HUES48 (cell line): Measurements from ENCODE around the gene RARRES2.
"Not testable (repeated sequence)": the region's sequence is repeated elsewhere in the genome, so short reads cannot be mapped to it uniquely, and the experiment has no call there.

Source experiments
- H3K27ac ChIP-seq: one replicate; pipeline ENCODE4 v1.7.0; 2013; ENCODE audit warnings: low read depth, low read length, inconsistent platforms
- H3K27me3 ChIP-seq: 2 replicates; pipeline ENCODE4 v1.6.1; 2013; ENCODE audit warnings: mild to moderate bottlenecking, low read length; ENCODE audit not compliant: control insufficient read depth, insufficient read depth
- H3K36me3 ChIP-seq: 2 replicates; pipeline ENCODE4 v1.6.1; 2013; ENCODE audit warnings: low read length; ENCODE audit not compliant: control insufficient read depth, insufficient read depth
- H3K4me1 ChIP-seq: 2 replicates; pipeline ENCODE4 v1.6.1; 2013; ENCODE audit warnings: mild to moderate bottlenecking, low read length; ENCODE audit not compliant: control insufficient read depth, insufficient read depth
- H3K4me3 ChIP-seq: 2 replicates; pipeline ENCODE4 v1.5.1; 2013; ENCODE audit warnings: mild to moderate bottlenecking, low read depth, low read length
- H3K9ac ChIP-seq: 2 replicates; pipeline ENCODE4 v1.6.1; 2013; ENCODE audit warnings: mild to moderate bottlenecking, low read depth, low read length, moderate library complexity
- H3K9me3 ChIP-seq: 2 replicates; pipeline ENCODE4 v1.6.1; 2013; ENCODE audit warnings: low read length; ENCODE audit not compliant: control insufficient read depth, insufficient read depth

Gene RARRES2

DNA sequence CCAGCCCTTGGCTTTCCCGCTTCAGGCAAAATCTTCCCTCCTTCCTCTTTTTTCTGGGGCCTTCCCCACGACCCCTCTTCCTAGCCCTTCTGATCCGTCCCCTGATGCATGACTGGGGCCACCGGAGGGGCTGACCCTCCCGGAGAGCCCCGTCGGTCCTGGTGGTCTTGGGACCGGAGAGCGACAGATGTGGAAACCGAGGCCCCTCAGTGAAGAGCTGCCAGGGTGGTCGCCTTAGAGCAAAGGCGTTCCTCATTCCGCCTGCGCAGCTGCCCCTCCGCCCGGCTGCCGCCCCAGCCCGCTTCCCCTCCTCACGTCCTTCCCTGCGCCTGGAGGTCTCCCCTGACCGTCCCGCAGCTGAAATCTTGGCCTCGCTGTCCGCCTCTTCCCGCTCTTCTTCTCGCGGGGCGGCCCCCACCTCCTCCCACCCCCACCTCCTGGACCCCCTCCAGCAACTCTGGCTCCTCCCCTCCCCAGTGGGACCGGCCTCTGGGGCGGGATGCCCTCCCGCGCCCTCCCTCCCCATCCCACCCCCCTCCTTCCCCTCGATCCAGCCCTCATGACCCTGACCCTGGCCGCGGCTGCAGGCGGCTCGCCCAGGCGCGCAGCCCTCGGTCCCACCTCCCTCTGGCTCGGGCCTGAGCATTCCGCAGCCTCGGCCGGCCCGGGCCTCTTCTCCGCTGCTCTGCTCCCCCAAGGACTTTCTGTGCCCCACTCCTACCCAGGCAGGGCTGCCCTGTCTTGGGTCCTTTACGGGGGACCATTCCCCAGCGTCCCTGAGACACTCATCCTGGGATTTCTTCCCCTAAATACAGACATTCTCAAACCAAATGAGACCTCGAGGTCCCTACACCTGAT is at the start of gene RARRES2:
Gene RARRES2 (minus strand): TSS at position 367 of the 858 bp plus-strand sequence. CDS start 1,020 bp downstream, outside the sequence.
- peaks cover 26% of the 10 kb centered on the region for H3K36me3 ChIP-seq
- peaks cover 35% of the 10 kb centered on the region for H3K4me1 ChIP-seq
- peaks cover 7% of the 10 kb centered on the region; the same call in 1 of the 2 replicates for H3K9me3 ChIP-seq
- H3K9ac ChIP-seq = peak within 1 kb of the TSS; percentile 58
- H3K27ac ChIP-seq = peak within 1 kb of the TSS; percentile 5
- H3K27me3 ChIP-seq = peaks cover 34% of the 10 kb centered on the region
- peak within 1 kb of the TSS; percentile 77 for H3K4me3 ChIP-seq

DNA sequence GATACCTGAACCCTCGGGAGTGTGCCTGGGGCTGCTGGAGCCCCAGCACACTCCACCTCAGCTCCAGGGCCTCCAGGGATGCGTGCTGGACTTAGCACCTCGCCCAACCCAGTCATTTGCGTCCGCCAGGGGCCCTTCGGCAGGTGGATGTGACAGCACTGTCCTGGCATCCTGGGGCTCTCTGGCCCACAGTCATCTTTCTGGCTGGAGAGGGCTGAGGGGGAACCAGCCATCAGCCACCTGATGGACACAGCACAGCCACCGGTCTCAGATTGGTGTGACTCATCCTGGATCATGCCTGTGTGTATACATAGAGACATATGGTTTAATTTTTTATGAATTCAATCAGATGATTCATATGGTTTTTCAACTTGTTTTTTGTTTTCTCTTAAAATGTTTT is 48.8 kb upstream of the RARRES2 start:
- no peaks in the 10 kb centered on the region for H3K9me3 ChIP-seq
- peaks cover 41% of the 10 kb centered on the region for H3K36me3 ChIP-seq
- no peak overlapping the region for H3K27ac ChIP-seq
- H3K4me1 ChIP-seq = peaks cover 35% of the 10 kb centered on the region
- no peaks in the 10 kb centered on the region for H3K27me3 ChIP-seq
- no peak overlapping the region for H3K4me3 ChIP-seq
- H3K9ac ChIP-seq = no peak overlapping the region

DNA sequence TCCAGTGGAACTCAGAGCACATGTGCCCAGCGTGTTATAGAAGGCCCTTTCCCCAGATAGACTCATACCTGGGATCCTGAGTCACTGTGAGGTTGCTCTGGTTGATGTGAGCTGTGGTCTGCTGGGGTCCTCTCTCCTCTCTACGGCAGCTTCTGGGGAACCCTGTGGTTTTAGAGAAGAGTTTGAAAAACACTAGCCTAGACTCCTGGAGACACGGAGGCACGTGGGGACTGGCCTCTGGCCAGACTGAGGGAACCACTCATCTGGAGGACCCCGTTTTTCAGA is 48.0 kb upstream of the RARRES2 start:
- H3K9me3 ChIP-seq = no peaks in the 10 kb centered on the region
- H3K36me3 ChIP-seq = peaks cover 41% of the 10 kb centered on the region
- no peak overlapping the region for H3K4me3 ChIP-seq
- H3K9ac ChIP-seq = no peak overlapping the region
- H3K4me1 ChIP-seq = peaks cover 38% of the 10 kb centered on the region
- H3K27me3 ChIP-seq = no peaks in the 10 kb centered on the region
- no peak overlapping the region for H3K27ac ChIP-seq

DNA sequence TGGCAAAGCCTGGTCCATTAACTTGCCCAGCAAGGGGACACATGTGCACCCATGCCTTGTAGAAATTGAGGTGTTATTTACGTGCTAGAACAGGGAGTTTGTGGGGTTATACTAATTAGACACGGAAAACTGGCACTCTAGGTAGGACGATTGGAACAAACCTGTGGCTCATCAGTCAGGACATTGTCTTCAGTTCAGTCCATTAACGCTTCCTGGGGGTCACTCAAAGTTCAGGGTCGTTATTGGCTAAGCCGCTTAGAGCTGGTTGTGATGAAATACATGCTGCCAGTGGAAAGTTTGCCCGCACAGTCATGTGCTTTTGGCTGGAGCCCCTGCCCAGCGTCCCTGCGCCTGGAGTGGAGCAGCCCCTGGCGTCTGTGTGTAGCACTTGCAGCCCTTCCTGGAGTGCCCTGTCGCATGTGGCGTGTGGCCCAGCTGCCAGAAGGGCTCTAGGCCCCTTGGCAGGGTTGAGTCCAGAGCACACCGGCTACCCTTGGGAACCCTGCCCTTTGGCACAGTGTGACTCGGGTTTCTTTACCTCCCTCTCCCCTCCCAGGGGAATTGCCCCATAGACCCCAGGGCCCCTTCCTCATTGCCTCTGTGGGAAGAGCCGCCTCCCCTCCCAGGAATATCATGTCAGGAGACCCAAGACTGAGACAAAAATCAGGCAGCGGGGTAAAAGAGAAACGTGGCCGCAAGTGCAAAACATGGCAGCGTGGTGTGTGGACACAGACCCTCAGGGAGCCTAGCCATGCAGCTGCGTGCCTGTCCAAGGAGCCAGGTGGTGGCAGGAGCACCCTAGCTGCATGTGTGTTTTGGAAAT is 47.5 kb upstream of the RARRES2 start:
- Histone ChIP-seq H3K27ac (no peak overlapping the region), H3K36me3 (peaks cover 41% of the 10 kb centered on the region), H3K4me3 (no peak overlapping the region), H3K9ac (no peak overlapping the region), H3K27me3 (no peaks in the 10 kb centered on the region), H3K9me3 (no peaks in the 10 kb centered on the region), H3K4me1 (peaks cover 38% of the 10 kb centered on the region)

DNA sequence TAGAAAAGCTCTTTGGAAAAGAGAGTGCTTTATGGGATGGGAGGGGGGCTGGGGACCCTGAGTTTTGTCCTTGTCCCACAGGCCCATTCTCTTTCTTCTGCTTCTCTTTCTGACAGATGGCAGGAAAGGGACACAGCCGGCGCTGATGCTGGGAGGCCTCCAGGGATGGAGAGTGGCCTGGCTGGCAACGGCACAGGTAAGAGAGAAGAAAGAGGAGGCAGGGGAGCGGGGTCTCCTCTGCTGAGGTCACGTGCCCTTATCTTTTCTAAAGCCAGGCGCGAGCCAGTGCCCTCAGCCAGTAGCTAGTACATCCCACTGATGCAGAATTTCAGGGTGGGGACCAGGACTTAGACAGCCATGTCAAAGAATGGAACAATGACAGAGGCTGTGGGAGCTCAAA is 46.9 kb upstream of the RARRES2 start:
- Histone ChIP-seq H3K27me3 (no peaks in the 10 kb centered on the region), H3K36me3 (peaks cover 41% of the 10 kb centered on the region), H3K27ac (no peak overlapping the region), H3K9ac (no peak overlapping the region), H3K4me1 (peaks cover 38% of the 10 kb centered on the region), H3K9me3 (no peaks in the 10 kb centered on the region), H3K4me3 (no peak overlapping the region)

DNA sequence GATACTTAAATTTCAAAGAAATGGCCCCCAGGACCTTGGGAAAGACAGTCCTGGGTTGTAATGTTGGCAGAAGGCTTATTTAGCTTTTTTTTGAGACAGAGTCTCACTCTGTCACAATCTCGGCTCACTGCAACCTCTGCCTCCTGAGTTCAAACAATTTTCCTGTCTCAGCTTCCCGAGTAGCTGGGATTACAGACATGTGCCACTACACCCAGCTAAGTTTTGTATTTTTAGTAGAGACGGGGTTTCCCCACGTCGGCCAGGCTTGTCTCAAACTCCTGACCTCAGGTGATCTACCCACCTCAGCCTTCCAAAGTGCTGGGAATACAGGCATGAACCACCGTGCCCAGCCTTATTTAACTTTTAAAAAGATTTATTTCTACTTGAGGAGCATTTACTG is 44.5 kb upstream of the RARRES2 start:
- Histone ChIP-seq H3K36me3 (peaks cover 42% of the 10 kb centered on the region), H3K4me1 (peaks cover 47% of the 10 kb centered on the region), H3K27ac (peak overlapping the region; percentile 96)
- H3K9ac ChIP-seq, H3K27me3 ChIP-seq, H3K9me3 ChIP-seq, H3K4me3 ChIP-seq: not testable (repeated sequence)

DNA sequence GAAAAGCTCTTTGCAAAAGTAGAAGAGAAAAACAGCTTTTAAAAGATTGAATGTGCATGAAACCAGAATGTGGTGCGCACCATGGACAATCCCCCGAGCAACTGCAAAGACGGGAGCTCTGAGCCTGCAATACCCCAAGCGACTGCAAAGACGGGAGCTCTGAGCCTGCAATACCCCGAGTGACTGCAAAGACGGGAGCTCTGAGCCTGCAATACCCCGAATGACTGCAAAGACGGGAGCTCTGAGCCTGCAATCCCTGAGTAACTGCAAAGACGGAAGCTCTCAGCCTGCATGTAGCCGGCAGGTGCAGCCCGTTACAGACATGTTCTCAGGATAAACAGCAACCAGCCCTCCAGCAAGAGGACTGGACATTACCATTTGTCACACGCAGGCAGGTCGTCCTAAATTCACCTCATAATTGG is 43.9 kb upstream of the RARRES2 start:
- no peak overlapping the region for H3K9ac ChIP-seq
- H3K9me3 ChIP-seq = no peaks in the 10 kb centered on the region
- H3K4me1 ChIP-seq = peaks cover 53% of the 10 kb centered on the region
- H3K27me3 ChIP-seq = no peaks in the 10 kb centered on the region
- no peak overlapping the region for H3K4me3 ChIP-seq
- peak overlapping the region; percentile 96 for H3K27ac ChIP-seq
- peaks cover 36% of the 10 kb centered on the region for H3K36me3 ChIP-seq

DNA sequence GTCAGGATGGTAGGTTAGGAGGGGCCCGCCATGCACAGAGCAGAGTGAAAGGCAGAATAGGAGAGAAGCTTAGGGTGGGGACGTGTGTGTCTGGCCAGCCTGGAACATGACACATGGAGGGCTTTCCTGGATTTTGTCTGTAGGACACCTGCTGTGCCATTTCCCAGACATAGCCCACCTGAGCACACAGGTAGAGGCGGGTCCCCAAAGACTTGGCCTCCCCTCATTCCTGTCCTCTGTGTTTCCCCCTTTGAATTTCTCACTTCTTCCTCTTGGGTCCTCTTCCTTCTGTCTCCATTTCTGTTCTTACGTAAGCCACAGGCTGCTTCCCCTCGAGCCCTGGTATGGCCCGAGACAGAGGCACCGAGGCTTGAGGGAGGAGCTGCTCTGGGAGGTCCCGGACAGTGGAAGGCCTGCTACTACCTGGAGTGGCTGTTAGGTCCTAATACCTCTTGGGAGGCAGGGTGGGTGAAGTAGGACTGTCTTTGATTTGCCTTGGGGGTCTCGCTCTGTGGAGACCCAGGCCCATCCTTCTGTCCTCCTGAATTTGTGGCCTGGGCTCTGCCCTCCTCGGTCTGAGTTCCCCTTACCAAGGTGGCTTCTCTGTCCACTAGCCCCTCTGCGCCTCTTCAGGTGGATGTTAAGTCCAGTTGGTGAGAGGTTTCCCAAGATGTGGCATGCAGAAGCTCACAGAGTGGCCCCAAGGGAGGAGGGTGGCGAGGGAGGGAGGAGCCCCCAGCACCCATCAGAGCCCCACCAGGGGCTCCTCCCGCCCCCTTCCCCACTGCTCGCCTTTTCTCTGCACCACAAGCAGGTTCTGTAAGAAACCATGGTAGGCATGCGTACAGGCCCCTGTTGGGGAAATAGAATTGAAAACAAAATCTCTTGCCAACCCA is 43.2 kb upstream of the RARRES2 start:
- Histone ChIP-seq H3K9me3 (no peaks in the 10 kb centered on the region), H3K27me3 (no peaks in the 10 kb centered on the region), H3K9ac (no peak overlapping the region), H3K4me3 (peak overlapping the region; percentile 33; the same call in 1 of the 2 replicates), H3K4me1 (peaks cover 56% of the 10 kb centered on the region), H3K36me3 (peaks cover 29% of the 10 kb centered on the region), H3K27ac (peak overlapping the region; percentile 96)

DNA sequence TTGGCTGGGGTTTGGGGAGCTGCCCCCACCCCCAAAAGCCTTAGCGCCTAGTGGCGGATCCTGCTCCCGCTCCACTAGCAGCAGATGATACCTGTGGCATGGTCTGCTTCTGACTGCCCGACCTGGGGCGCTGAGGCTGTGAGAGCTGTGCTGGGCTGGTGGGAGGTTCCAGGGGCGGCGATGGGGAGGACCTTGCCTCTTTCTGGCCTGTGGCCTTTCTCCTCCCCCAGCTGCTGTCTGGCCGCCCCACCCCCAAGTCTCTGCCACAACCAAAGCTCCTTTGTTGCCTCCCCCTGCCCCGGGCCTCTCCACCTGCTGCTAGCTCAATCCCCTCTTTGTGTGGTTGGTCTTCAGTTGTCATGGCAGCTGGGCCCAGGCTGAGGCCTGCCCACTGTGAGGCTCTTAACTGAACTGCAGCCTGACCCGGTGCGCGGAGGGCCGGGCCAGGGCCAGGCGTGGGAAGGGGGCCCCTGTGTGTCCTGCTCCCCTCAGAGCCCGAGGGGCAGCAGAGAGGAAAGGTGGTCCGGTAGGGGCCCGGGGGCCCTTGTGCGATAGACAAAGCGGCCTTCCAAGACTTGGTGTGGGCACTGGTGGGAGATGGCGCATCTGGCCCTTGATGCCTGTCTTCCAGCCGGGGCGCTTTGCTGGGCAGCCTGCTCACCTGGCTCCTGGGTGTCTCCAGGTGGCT is 42.4 kb upstream of the RARRES2 start:
- Histone ChIP-seq H3K27ac (peak overlapping the region; percentile 96), H3K36me3 (peaks cover 21% of the 10 kb centered on the region), H3K4me1 (peaks cover 56% of the 10 kb centered on the region), H3K9ac (peak overlapping the region; percentile 34; the same call in 1 of the 2 replicates), H3K9me3 (no peaks in the 10 kb centered on the region), H3K27me3 (no peaks in the 10 kb centered on the region), H3K4me3 (peak overlapping the region; percentile 33; the same call in 1 of the 2 replicates)

DNA sequence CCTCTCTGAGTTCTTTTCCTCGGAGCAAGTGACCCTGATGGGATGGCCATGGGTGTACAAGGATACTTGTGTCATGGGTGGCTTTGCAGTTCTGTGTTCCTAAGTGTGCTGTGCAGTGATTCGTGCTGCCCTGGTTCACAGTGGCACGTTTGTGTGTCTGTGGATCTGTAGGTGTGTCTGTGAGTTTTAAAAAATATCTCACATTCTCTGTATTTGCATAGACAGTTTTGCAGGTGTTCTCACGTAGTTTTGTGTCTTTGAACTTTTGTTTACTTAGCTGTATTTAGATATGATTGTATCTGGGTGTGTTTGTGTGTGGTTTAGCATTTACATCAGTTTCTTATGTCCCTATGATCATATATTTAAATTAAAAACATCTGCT is 41.4 kb upstream of the RARRES2 start:
- Histone ChIP-seq H3K9ac (no peak overlapping the region), H3K4me3 (no peak overlapping the region), H3K9me3 (no peaks in the 10 kb centered on the region), H3K36me3 (peaks cover 14% of the 10 kb centered on the region), H3K27me3 (no peaks in the 10 kb centered on the region), H3K4me1 (peaks cover 59% of the 10 kb centered on the region), H3K27ac (peak overlapping the region; percentile 89)
